HCT116 (cell line): ENCODE results near the gene MX2. TPM values are rescaled to one million over a fixed set of nuclear protein-coding genes. Genes with fewer than 3 reads are reported as not detected.

Experiments
- ATAC-seq: fragments of 200-7000 bp; cut with Tn5 transposase; 2 replicates; pipeline ENCODE4 v1.9.1; 2020; ENCODE audit warnings: mild to moderate bottlenecking, moderate library complexity
- BruUV-seq: library from RNA; stranded (reverse); fragments of 400-500 nt; replicated peaks from 2 replicates; lab custom pipeline; 2021; lab: Mats Ljungman, UMichigan
- CTCF ChIA-PET: fragments of 300-600 bp; sonication (Branson Sonifier 250); formaldehyde crosslinking; loops from one replicate; lab custom pipeline; 2021; ENCODE audit warnings: antibody characterized with exemption; lab: Charles Lee
- POLR2A ChIA-PET: fragments of 300-600, 350-600 bp; sonication (Branson Sonifier 250); formaldehyde crosslinking; loops from one replicate; lab custom pipeline; 2021; ENCODE audit warnings: antibody characterized with exemption; lab: Charles Lee
- RAD21 ChIA-PET, 2 experiments: fragments of 300-600 bp; sonication (Branson Sonifier 250); formaldehyde crosslinking; loops; one replicate each; lab custom pipeline; 2023; ENCODE audit warnings: low total read pairs in 2 of 2; ENCODE audit not compliant: uncharacterized antibody in 2 of 2, unreplicated experiment in 2 of 2, low non-redundant PET in 1 of 2; lab: Charles Lee
- DNase-seq: peaks from one replicate; pipeline ENCODE4 v3.0.0-alpha.2; 2010; ENCODE audit warnings: low read depth, low spot score
- H2AFZ ChIP-seq: fragments of 200-600 bp; shearing (Covaris generic), sonication (generic); 2 replicates; pipeline ENCODE4 v1.6.1; 2017; ENCODE audit warnings: low read depth, mixed run types, mixed read lengths, antibody characterized with exemption, low read length; ENCODE audit not compliant: poor library complexity, severe bottlenecking
- H3K27ac ChIP-seq: 2 replicates; pipeline ENCODE4 v1.5.1; 2012; ENCODE audit warnings: low read depth, low read length
- H3K27me3 ChIP-seq: fragments of 200-600 bp; sonication (generic); 2 replicates; pipeline ENCODE4 v1.6.1; 2016; ENCODE audit warnings: mixed run types, low read length, mixed read lengths; ENCODE audit not compliant: insufficient read depth
- H3K36me3 ChIP-seq, 2 experiments: fragments of 200-500 bp in 1 of 2; fragments of 200-600 bp in 1 of 2; sonication (Bioruptor generic) in 1 of 2; sonication (generic) in 1 of 2; 2 replicates each; pipeline versions ENCODE4 v1.5.1 to v1.6.1; 2014 to 2016; ENCODE audit warnings: low read length in 2 of 2, inconsistent platforms in 1 of 2, mixed read lengths in 1 of 2, mixed run types in 1 of 2; ENCODE audit not compliant: insufficient read depth in 2 of 2, control insufficient read depth in 1 of 2
- H3K4me1 ChIP-seq, 2 experiments: fragments of 200-600 bp in 1 of 2; sonication (generic) in 1 of 2; 2 replicates each; pipeline versions ENCODE4 v1.5.1 to v1.6.1; 2012 to 2017; ENCODE audit warnings: low read length in 2 of 2, inconsistent platforms in 1 of 2, mild to moderate bottlenecking in 1 of 2, mixed read lengths in 1 of 2, mixed run types in 1 of 2, moderate library complexity in 1 of 2; ENCODE audit not compliant: insufficient read depth in 2 of 2, control insufficient read depth in 1 of 2
- H3K4me2 ChIP-seq: fragments of 200-600 bp; sonication (generic); 2 replicates; pipeline ENCODE4 v1.6.1; 2017; ENCODE audit warnings: mixed run types, low read length, mixed read lengths
- H3K4me3 ChIP-seq, 2 experiments: fragments of 200-600 bp in 1 of 2; sonication (generic) in 1 of 2; replicated peaks in 1 of 2; 2 replicates each; pipeline ENCODE4 v1.5.1; 2011 to 2016; ENCODE audit warnings: low read length in 2 of 2, control low read depth in 1 of 2, low read depth in 1 of 2, mild to moderate bottlenecking in 1 of 2, mixed read lengths in 1 of 2, mixed run types in 1 of 2
- H3K79me2 ChIP-seq: fragments of 200-600 bp; sonication (generic); 2 replicates; pipeline ENCODE4 v1.6.1; 2017; ENCODE audit warnings: mild to moderate bottlenecking, mixed run types, low read length, moderate library complexity, mixed read lengths; ENCODE audit not compliant: insufficient read depth
- H3K9ac ChIP-seq: fragments of 200-600 bp; sonication (generic); 2 replicates; pipeline ENCODE4 v1.6.1; 2016; ENCODE audit warnings: low read length, mixed read lengths
- H3K9me2 ChIP-seq: fragments of 200-600 bp; sonication (generic), shearing (Covaris generic); 2 replicates; pipeline ENCODE4 v1.6.1; 2017; ENCODE audit warnings: mixed run types, mild to moderate bottlenecking, moderate library complexity; ENCODE audit not compliant: insufficient read depth
- H3K9me3 ChIP-seq, 2 experiments: fragments of 200-500 bp in 1 of 2; fragments of 200-600 bp in 1 of 2; sonication (Bioruptor generic) in 1 of 2; sonication (generic) in 1 of 2; 2 replicates each; pipeline ENCODE4 v1.6.1; 2014 to 2017; ENCODE audit warnings: low read length in 2 of 2, mixed read lengths in 2 of 2, inconsistent platforms in 1 of 2, low read depth in 1 of 2, mild to moderate bottlenecking in 1 of 2, mixed run types in 1 of 2, moderate library complexity in 1 of 2; ENCODE audit not compliant: control insufficient read depth in 1 of 2, insufficient read depth in 1 of 2
- H4K20me1 ChIP-seq: fragments of 200-600 bp; sonication (generic), shearing (Covaris generic); 2 replicates; pipeline ENCODE4 v1.6.1; 2017; ENCODE audit warnings: mixed run types, mild to moderate bottlenecking, moderate library complexity; ENCODE audit not compliant: insufficient read depth
- ELF1 ChIP-seq: IDR thresholded peaks from 2 replicates; pipeline ENCODE4 v1.6.1; 2012; ENCODE audit warnings: low read depth, borderline replicate concordance
- EZH2 ChIP-seq: fragments of 200-600 bp; sonication (generic); IDR thresholded peaks from 2 replicates; pipeline ENCODE4 v1.6.1; 2017; ENCODE audit warnings: antibody characterized with exemption, mixed run types
- EZH2phosphoT487 ChIP-seq: fragments of 200-600 bp; IDR thresholded peaks from 2 replicates; pipeline ENCODE4 v1.6.1; 2018; ENCODE audit warnings: antibody characterized with exemption, borderline replicate concordance
- FOSL1 ChIP-seq: IDR thresholded peaks from 2 replicates; pipeline ENCODE4 v1.6.1; 2012; ENCODE audit warnings: low read depth
- RAD21 ChIP-seq: IDR thresholded peaks from 2 replicates; pipeline ENCODE4 v1.6.1; 2012; ENCODE audit warnings: low read depth, mild to moderate bottlenecking
- SP1 ChIP-seq: IDR thresholded peaks from 2 replicates; pipeline ENCODE4 v1.6.1; 2012; ENCODE audit warnings: low read depth
- SRF ChIP-seq: IDR thresholded peaks from 2 replicates; pipeline ENCODE4 v1.6.1; 2012; ENCODE audit warnings: low read depth
- ZFX ChIP-seq: fragments of 450-650 bp; IDR thresholded peaks from 2 replicates; pipeline ENCODE4 v1.6.1; 2017
- ZNF274 ChIP-seq: fragments of 200-500 bp; sonication (Bioruptor generic); IDR thresholded peaks from 2 replicates; pipeline ENCODE4 v1.6.1; 2014; ENCODE audit warnings: mild to moderate bottlenecking, low read depth, low read length, inconsistent platforms
- intact Hi-C: fragments of 100-400 bp; cut with micrococcal nuclease; formaldehyde crosslinking; loops from 2 replicates; pipeline ENCODE4 v1.10.0; 2022
- total RNA-seq: library from RNA; stranded (reverse); gene quantifications from one replicate; pipeline ENCODE4 v1.2.1, GENCODE V29; 2021; ENCODE audit not compliant: unreplicated experiment
- TF ChIP-seq, protein P1 (sequence below): IDR thresholded peaks from 2 replicates; pipeline ENCODE4 v1.6.1; 2012
- TF ChIP-seq, protein P2 (sequence below), 3 experiments: fragments of 200-600 bp in 1 of 3; sonication (generic) in 1 of 3; IDR thresholded peaks in 2 of 3; conservative IDR thresholded peaks in 1 of 3; 2 replicates each; pipeline ENCODE4 v1.5.1; 2012 to 2017; ENCODE audit warnings: low read depth in 2 of 3, low read length in 2 of 3, antibody characterized with exemption in 1 of 3, borderline replicate concordance in 1 of 3, control low read depth in 1 of 3, mild to moderate bottlenecking in 1 of 3, mixed read lengths in 1 of 3, mixed run types in 1 of 3, moderate library complexity in 1 of 3; ENCODE audit not compliant: insufficient read depth in 1 of 3
- TF ChIP-seq, protein P3 (sequence below): IDR thresholded peaks from 2 replicates; pipeline ENCODE4 v1.6.1; 2011; ENCODE audit warnings: mild to moderate bottlenecking, low read length, moderate library complexity; ENCODE audit not compliant: insufficient replicate concordance; ENCODE audit errors: extremely low read depth

The MX2 gene
- total RNA-seq, 1 experiment from 2014 or later, result 0.22 TPM

DNA sequence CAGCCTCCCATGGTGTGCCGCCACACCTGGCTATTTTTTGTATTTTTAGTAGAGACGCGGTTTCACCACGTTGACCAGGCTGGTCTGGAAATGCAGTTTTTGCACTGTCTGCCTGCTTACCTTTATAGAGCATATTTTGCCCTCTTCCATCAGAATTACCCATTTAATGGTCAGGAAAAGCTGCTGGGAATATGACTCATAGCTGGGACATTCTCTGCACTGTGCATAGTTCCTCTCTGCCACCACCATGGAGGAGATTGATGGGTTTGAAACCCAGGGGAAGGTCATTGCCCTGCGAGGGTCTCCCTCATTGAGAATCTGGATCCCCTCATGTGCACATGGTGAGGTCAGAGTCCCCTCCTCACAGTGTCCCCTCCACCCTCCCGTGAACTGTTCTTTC is 96.3 kb downstream of the MX2 start:
- Histone ChIP-seq H4K20me1 (no peaks in the 10 kb centered on the region), H3K4me2 (no peak overlapping the region), H3K4me1 (no peaks in the 10 kb centered on the region), H2AFZ (no peak overlapping the region), H3K79me2 (no peaks in the 10 kb centered on the region), H3K9me3 (no peaks in the 10 kb centered on the region), H3K27me3 (no peaks in the 10 kb centered on the region), H3K36me3 (no peaks in the 10 kb centered on the region), H3K9me2 (no peaks in the 10 kb centered on the region), H3K27ac (no peak overlapping the region), H3K4me3 (no peak overlapping the region), H3K9ac (no peak overlapping the region)
- ChIA-PET POLR2A (no interaction called here), CTCF (no interaction called here), RAD21 (no interaction called here)
- DNase-seq (no peak), ATAC-seq (no peak)
- intact Hi-C loops, result no loop called here
- BruUV-seq, result no TSS peak
- TF ChIP-seq FOSL1 (no peak), SP1 (no peak)

DNA sequence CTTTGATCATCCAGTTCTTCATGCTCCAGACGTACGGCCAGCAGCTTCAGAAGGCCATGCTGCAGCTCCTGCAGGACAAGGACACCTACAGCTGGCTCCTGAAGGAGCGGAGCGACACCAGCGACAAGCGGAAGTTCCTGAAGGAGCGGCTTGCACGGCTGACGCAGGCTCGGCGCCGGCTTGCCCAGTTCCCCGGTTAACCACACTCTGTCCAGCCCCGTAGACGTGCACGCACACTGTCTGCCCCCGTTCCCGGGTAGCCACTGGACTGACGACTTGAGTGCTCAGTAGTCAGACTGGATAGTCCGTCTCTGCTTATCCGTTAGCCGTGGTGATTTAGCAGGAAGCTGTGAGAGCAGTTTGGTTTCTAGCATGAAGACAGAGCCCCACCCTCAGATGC is 96.7 kb downstream of the MX2 start:
- H2AFZ ChIP-seq, result no peak overlapping the region
- no peaks in the 10 kb centered on the region for H3K36me3 ChIP-seq
- intact Hi-C loops, result no loop called here
- no peak overlapping the region for H3K9ac ChIP-seq
- ChIA-PET CTCF (interaction anchor here (2.5 kb wide), 1 partner anchor 175 kb away, joined by 55 read pairs; no protein-coding TSS in a partner anchor), POLR2A (no interaction called here), RAD21 (interaction anchor here in 1 of 2 experiments (1.2 kb wide), 1 partner anchor 175 kb away, joined by 3 read pairs; no protein-coding TSS in a partner anchor)
- no peaks in the 10 kb centered on the region for H3K9me3 ChIP-seq
- H3K4me3 ChIP-seq, result no peak overlapping the region
- no peaks in the 10 kb centered on the region for H3K4me1 ChIP-seq
- DNase-seq, result no peak
- H4K20me1 ChIP-seq, result no peaks in the 10 kb centered on the region
- no peak overlapping the region for H3K4me2 ChIP-seq
- no peaks in the 10 kb centered on the region for H3K79me2 ChIP-seq
- no TSS peak for BruUV-seq
- TF ChIP-seq, protein P1, sequence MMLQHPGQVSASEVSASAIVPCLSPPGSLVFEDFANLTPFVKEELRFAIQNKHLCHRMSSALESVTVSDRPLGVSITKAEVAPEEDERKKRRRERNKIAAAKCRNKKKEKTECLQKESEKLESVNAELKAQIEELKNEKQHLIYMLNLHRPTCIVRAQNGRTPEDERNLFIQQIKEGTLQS, result no peak
- TF ChIP-seq, protein P2, sequence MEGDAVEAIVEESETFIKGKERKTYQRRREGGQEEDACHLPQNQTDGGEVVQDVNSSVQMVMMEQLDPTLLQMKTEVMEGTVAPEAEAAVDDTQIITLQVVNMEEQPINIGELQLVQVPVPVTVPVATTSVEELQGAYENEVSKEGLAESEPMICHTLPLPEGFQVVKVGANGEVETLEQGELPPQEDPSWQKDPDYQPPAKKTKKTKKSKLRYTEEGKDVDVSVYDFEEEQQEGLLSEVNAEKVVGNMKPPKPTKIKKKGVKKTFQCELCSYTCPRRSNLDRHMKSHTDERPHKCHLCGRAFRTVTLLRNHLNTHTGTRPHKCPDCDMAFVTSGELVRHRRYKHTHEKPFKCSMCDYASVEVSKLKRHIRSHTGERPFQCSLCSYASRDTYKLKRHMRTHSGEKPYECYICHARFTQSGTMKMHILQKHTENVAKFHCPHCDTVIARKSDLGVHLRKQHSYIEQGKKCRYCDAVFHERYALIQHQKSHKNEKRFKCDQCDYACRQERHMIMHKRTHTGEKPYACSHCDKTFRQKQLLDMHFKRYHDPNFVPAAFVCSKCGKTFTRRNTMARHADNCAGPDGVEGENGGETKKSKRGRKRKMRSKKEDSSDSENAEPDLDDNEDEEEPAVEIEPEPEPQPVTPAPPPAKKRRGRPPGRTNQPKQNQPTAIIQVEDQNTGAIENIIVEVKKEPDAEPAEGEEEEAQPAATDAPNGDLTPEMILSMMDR (IDR thresholded peaks at IDR 0.05 in 2 of 3, conservative IDR thresholded peaks at IDR 0.05 in 1 of 3; ENCODE audit: borderline replicate concordance in 1 of 3, insufficient read depth in 1 of 3, low read depth in 2 of 3, low read length in 2 of 3), result no peak
- TF ChIP-seq EZH2, result no peak
- TF ChIP-seq SRF, result no peak
- no peak for TF ChIP-seq ELF1
- TF ChIP-seq EZH2phosphoT487, result no peak
- no peak for TF ChIP-seq ZFX
- TF ChIP-seq, protein P3, sequence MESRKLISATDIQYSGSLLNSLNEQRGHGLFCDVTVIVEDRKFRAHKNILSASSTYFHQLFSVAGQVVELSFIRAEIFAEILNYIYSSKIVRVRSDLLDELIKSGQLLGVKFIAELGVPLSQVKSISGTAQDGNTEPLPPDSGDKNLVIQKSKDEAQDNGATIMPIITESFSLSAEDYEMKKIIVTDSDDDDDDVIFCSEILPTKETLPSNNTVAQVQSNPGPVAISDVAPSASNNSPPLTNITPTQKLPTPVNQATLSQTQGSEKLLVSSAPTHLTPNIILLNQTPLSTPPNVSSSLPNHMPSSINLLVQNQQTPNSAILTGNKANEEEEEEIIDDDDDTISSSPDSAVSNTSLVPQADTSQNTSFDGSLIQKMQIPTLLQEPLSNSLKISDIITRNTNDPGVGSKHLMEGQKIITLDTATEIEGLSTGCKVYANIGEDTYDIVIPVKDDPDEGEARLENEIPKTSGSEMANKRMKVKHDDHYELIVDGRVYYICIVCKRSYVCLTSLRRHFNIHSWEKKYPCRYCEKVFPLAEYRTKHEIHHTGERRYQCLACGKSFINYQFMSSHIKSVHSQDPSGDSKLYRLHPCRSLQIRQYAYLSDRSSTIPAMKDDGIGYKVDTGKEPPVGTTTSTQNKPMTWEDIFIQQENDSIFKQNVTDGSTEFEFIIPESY, result no peak
- TF ChIP-seq FOSL1, result no peak
- TF ChIP-seq RAD21, result no peak
- TF ChIP-seq ZNF274, result no peak
- H3K9me2 ChIP-seq, result no peaks in the 10 kb centered on the region
- no peaks in the 10 kb centered on the region for H3K27me3 ChIP-seq
- H3K27ac ChIP-seq, result no peak overlapping the region
- ATAC-seq, result no peak
